Tibial nerve (tissue), 4 donors: ENCODE results near the gene ACKR2. TPM values are rescaled to one million over a fixed set of nuclear protein-coding genes. Genes with fewer than 3 reads are reported as not detected.
A peak's percentile ranks its signal among the peaks of the same experiment; 100 is the strongest.

Source experiments
- DNase-seq, 2 donors: peaks; one replicate each; pipeline ENCODE4 v3.0.0-alpha.2; 2019; ENCODE audit warnings: low spot score in 2 of 2
- H3K27ac ChIP-seq, 4 donors: fragments of 200-600 bp; sonication (generic) in 3 of 4; one replicate each; pipeline ENCODE4 v1.5.1; 2017 to 2019; ENCODE audit warnings: mild to moderate bottlenecking in 1 of 4
- H3K27me3 ChIP-seq, 2 donors: fragments of 200-600 bp; sonication (generic) in 1 of 2; one replicate each; pipeline versions ENCODE4 v1.5.1 to v1.6.0; 2017 to 2019
- H3K36me3 ChIP-seq, 3 donors: fragments of 200-600 bp; sonication (generic); one replicate each; pipeline ENCODE4 v1.5.1; 2018 to 2019
- H3K4me1 ChIP-seq, 4 donors: fragments of 200-600 bp; sonication (generic) in 3 of 4; one replicate each; pipeline ENCODE4 v1.5.1; 2017 to 2019
- H3K4me3 ChIP-seq, 4 donors: fragments of 200-600 bp; sonication (generic) in 3 of 4; one replicate each; pipeline ENCODE4 v1.5.1; 2017 to 2019; ENCODE audit warnings: mild to moderate bottlenecking in 1 of 4, moderate library complexity in 1 of 4
- H3K9me3 ChIP-seq, 4 donors: fragments of 200-600 bp; sonication (generic) in 3 of 4; one replicate each; pipeline ENCODE4 v1.5.1; 2017 to 2019
- CTCF ChIP-seq, 5 experiments: fragments of 200-600 bp in 3 of 5; fragments of 450-650 bp in 2 of 5; sonication (generic) in 3 of 5; IDR thresholded peaks; one replicate each; pipeline ENCODE4 v1.5.1; 2016 to 2019; ENCODE audit warnings: antibody characterized with exemption in 5 of 5, mild to moderate bottlenecking in 3 of 5, moderate library complexity in 2 of 5
- EP300 ChIP-seq, 2 donors: sonication (generic); formaldehyde crosslinking; IDR thresholded peaks; one replicate each; pipeline ENCODE4 v1.6.1; 2017; ENCODE audit warnings: antibody characterized with exemption in 2 of 2, mild to moderate bottlenecking in 1 of 2
- POLR2A ChIP-seq, 2 donors: fragments of 450-650 bp; IDR thresholded peaks; one replicate each; pipeline ENCODE4 v1.6.1; 2017; ENCODE audit warnings: antibody characterized with exemption in 2 of 2, mild to moderate bottlenecking in 2 of 2, moderate library complexity in 2 of 2
- WGBS, 2 donors: methylation state at CpG; one replicate each; pipeline ENCODE4 v1.1.5; 2018; 5-methylcytosine and 5-hydroxymethylcytosine counted together
- total RNA-seq, 4 donors: library from RNA; depleted of rRNA; stranded (reverse); fragments of >200 nt; gene quantifications; one replicate each; pipeline ENCODE4 v1.1.0, GENCODE V29; 2016

The ACKR2 gene
- total RNA-seq, 4 donors from 2014 or later, result 25.2 to 59.0 (median 38.6) TPM

- H3K4me3 ChIP-seq, result no peak overlapping the region
- H3K36me3 ChIP-seq, result peaks cover 0 to 21% (median 0%) of the 10 kb centered on the region in 3 donors
- H3K27ac ChIP-seq, result peak overlapping the region; percentile 16 to 84 (median 62)
- no peaks in the 10 kb centered on the region for H3K9me3 ChIP-seq
- DNase-seq, result no peak
- no peaks in the 10 kb centered on the region for H3K27me3 ChIP-seq
- H3K4me1 ChIP-seq, result peaks cover 0 to 25% (median 0%) of the 10 kb centered on the region in 4 donors
- 76 to 83% methylated on average over 3 of the region's 3 CpGs for WGBS, 2 donors
- TF ChIP-seq POLR2A (IDR thresholded peaks at IDR 0.05) (no peak), EP300 (IDR thresholded peaks at IDR 0.05) (no peak), CTCF (IDR thresholded peaks at IDR 0.05) (no peak)
Measured at GRCh38 chr3:42780398-42780797, 28.8 kb upstream of the ACKR2 start.

- 59 to 62% methylated on average over 11 of the region's 11 CpGs for WGBS, 2 donors
Measured at GRCh38 chr3:42780892-42781700, 28.1 kb upstream of the ACKR2 start.

GRCh38 chr3:42786212-42786611 lies 23.0 kb upstream of the ACKR2 start:
- H3K27me3 ChIP-seq, result no peaks in the 10 kb centered on the region
- H3K4me1 ChIP-seq, result peaks cover 0 to 10% (median 0%) of the 10 kb centered on the region in 4 donors
- no peaks in the 10 kb centered on the region for H3K9me3 ChIP-seq
- DNase-seq, result no peak
- no peak overlapping the region for H3K27ac ChIP-seq
- TF ChIP-seq POLR2A (IDR thresholded peaks at IDR 0.05) (no peak), EP300 (IDR thresholded peaks at IDR 0.05) (no peak), CTCF (IDR thresholded peaks at IDR 0.05) (no peak)
- H3K36me3 ChIP-seq, result peaks cover 0 to 37% (median 0%) of the 10 kb centered on the region in 3 donors
- no peak overlapping the region for H3K4me3 ChIP-seq
- 53 to 65% methylated on average over 1 of the region's 1 CpG for WGBS, 2 donors

More at GRCh38 chr3:42780892-42781700, 28.1 kb upstream of the ACKR2 start:
- H3K27me3 ChIP-seq, result no peaks in the 10 kb centered on the region
- H3K9me3 ChIP-seq, result no peaks in the 10 kb centered on the region
- peaks cover 0 to 28% (median 0%) of the 10 kb centered on the region in 4 donors for H3K4me1 ChIP-seq
- peak in 1 of 2 donors; percentile 95 for DNase-seq
- no peak overlapping the region for H3K4me3 ChIP-seq
- peaks cover 0 to 26% (median 0%) of the 10 kb centered on the region in 3 donors for H3K36me3 ChIP-seq
- TF ChIP-seq CTCF (IDR thresholded peaks at IDR 0.05) (peak; percentile 68 to 90 (median 77)), POLR2A (IDR thresholded peaks at IDR 0.05) (no peak)
- H3K27ac ChIP-seq, result peak overlapping the region in 3 of 4 donors; percentile 42 to 84 (median 81)

GRCh38 chr3:42786631-42787030 lies 22.6 kb upstream of the ACKR2 start:
- H3K36me3 ChIP-seq, result peaks cover 0 to 37% (median 0%) of the 10 kb centered on the region in 3 donors
- 99% methylated on average over 2 of the region's 2 CpGs for WGBS, 2 donors
- no peak for DNase-seq
- no peak overlapping the region for H3K4me3 ChIP-seq
- H3K27ac ChIP-seq, result no peak overlapping the region
- no peaks in the 10 kb centered on the region for H3K9me3 ChIP-seq
- H3K27me3 ChIP-seq, result no peaks in the 10 kb centered on the region
- H3K4me1 ChIP-seq, result peaks cover 0 to 12% (median 0%) of the 10 kb centered on the region in 4 donors
- TF ChIP-seq POLR2A (IDR thresholded peaks at IDR 0.05) (no peak), EP300 (IDR thresholded peaks at IDR 0.05) (no peak), CTCF (IDR thresholded peaks at IDR 0.05) (no peak)

- H3K4me1 ChIP-seq, result peaks cover 0 to 20% (median 0%) of the 10 kb centered on the region in 4 donors
- peaks cover 0 to 34% (median 0%) of the 10 kb centered on the region in 3 donors for H3K36me3 ChIP-seq
- no peak overlapping the region for H3K4me3 ChIP-seq
- no peak overlapping the region for H3K27ac ChIP-seq
- no peaks in the 10 kb centered on the region for H3K9me3 ChIP-seq
- TF ChIP-seq POLR2A (IDR thresholded peaks at IDR 0.05) (no peak), EP300 (IDR thresholded peaks at IDR 0.05) (no peak), CTCF (IDR thresholded peaks at IDR 0.05) (no peak)
- DNase-seq, result no peak
- WGBS, 2 donors, result 67 to 73% methylated on average over 6 of the region's 6 CpGs
- H3K27me3 ChIP-seq, result no peaks in the 10 kb centered on the region
Measured at GRCh38 chr3:42790714-42791229, 18.5 kb upstream of the ACKR2 start.
